H9 (cell line): ENCODE results near the gene PARP2. TPM values are rescaled to one million over a fixed set of nuclear protein-coding genes. Genes with fewer than 3 reads are reported as not detected.

Source experiments
- DNase-seq: peaks from one replicate; pipeline ENCODE4 v3.0.0-alpha.2; 2017
- H2AFZ ChIP-seq: one replicate; pipeline ENCODE4 v1.6.1; 2013; ENCODE audit warnings: mild to moderate bottlenecking, low read length, control low read depth, moderate library complexity
- H2AK5ac ChIP-seq: 2 replicates; pipeline ENCODE4 v1.6.1; 2013; ENCODE audit warnings: low read length, control low read depth, mixed read lengths; ENCODE audit not compliant: insufficient read length
- H2BK120ac ChIP-seq: one replicate; pipeline ENCODE4 v1.6.1; 2013; ENCODE audit warnings: low read depth, mild to moderate bottlenecking, low read length, control low read depth, inconsistent platforms; ENCODE audit not compliant: poor library complexity, severe bottlenecking
- H2BK12ac ChIP-seq: 2 replicates; pipeline ENCODE4 v1.6.1; 2013; ENCODE audit warnings: low read length, control low read depth, mixed read lengths, low read depth; ENCODE audit not compliant: insufficient read length
- H2BK15ac ChIP-seq: 2 replicates; pipeline ENCODE4 v1.6.1; 2013; ENCODE audit warnings: low read depth, low read length, control low read depth
- H2BK20ac ChIP-seq: one replicate; pipeline ENCODE4 v1.6.1; 2013; ENCODE audit warnings: low read depth, mild to moderate bottlenecking, low read length, control low read depth, inconsistent platforms; ENCODE audit not compliant: poor library complexity, severe bottlenecking
- H2BK5ac ChIP-seq: 2 replicates; pipeline ENCODE4 v1.6.1; 2013; ENCODE audit warnings: low read length, control low read depth, mixed read lengths; ENCODE audit not compliant: insufficient read length
- H3K14ac ChIP-seq: 2 replicates; pipeline ENCODE4 v1.6.1; 2013; ENCODE audit warnings: low read length, control low read depth; ENCODE audit not compliant: insufficient read depth
- H3K18ac ChIP-seq: 2 replicates; pipeline ENCODE4 v1.6.1; 2013; ENCODE audit warnings: low read depth, mild to moderate bottlenecking, mixed read lengths, low read length, control low read depth; ENCODE audit not compliant: insufficient read length
- H3K23ac ChIP-seq: 2 replicates; pipeline ENCODE4 v1.6.1; 2013; ENCODE audit warnings: low read length, control low read depth, mixed read lengths, low read depth; ENCODE audit not compliant: insufficient read length
- H3K23me2 ChIP-seq: 2 replicates; pipeline ENCODE4 v1.6.1; 2013; ENCODE audit warnings: low read depth, mild to moderate bottlenecking, mixed read lengths, low read length, control low read depth; ENCODE audit not compliant: insufficient read length, poor library complexity, severe bottlenecking
- H3K27ac ChIP-seq: 2 replicates; pipeline ENCODE4 v1.5.1; 2013; ENCODE audit warnings: low read length, control low read depth, mixed read lengths, low read depth; ENCODE audit not compliant: insufficient read length
- H3K27me3 ChIP-seq: 2 replicates; pipeline ENCODE4 v1.6.1; 2013; ENCODE audit warnings: low read length, control low read depth, inconsistent platforms; ENCODE audit not compliant: insufficient read depth
- H3K4ac ChIP-seq: 2 replicates; pipeline ENCODE4 v1.6.1; 2013; ENCODE audit warnings: low read depth, mild to moderate bottlenecking, control low read depth, inconsistent platforms, low read length, moderate library complexity
- H3K4me1 ChIP-seq: 2 replicates; pipeline ENCODE4 v1.6.1; 2013; ENCODE audit warnings: low read length, control low read depth, inconsistent platforms; ENCODE audit not compliant: insufficient read depth
- H3K4me2 ChIP-seq: 2 replicates; pipeline ENCODE4 v1.6.1; 2013; ENCODE audit warnings: low read length, control low read depth, mixed read lengths; ENCODE audit not compliant: insufficient read length, insufficient read depth
- H3K56ac ChIP-seq: 2 replicates; pipeline ENCODE4 v1.6.1; 2013; ENCODE audit warnings: low read depth, mild to moderate bottlenecking, mixed read lengths, low read length, control low read depth; ENCODE audit not compliant: insufficient read length
- H3K79me1 ChIP-seq: 2 replicates; pipeline ENCODE4 v1.6.1; 2013; ENCODE audit warnings: low read depth, mild to moderate bottlenecking, moderate library complexity, low read length, control low read depth, inconsistent platforms; ENCODE audit not compliant: insufficient read depth, poor library complexity, severe bottlenecking
- H3K79me2 ChIP-seq: 2 replicates; pipeline ENCODE4 v1.6.1; 2013; ENCODE audit warnings: low read length, control low read depth, inconsistent platforms; ENCODE audit not compliant: insufficient read depth
- H3K9ac ChIP-seq: 2 replicates; pipeline ENCODE4 v1.6.1; 2013; ENCODE audit warnings: low read length, control low read depth, mixed read lengths; ENCODE audit not compliant: insufficient read length; ENCODE audit errors: extremely low read depth
- H3K9me3 ChIP-seq: one replicate; pipeline ENCODE4 v1.6.1; 2013; ENCODE audit warnings: low read depth, low read length, inconsistent platforms; ENCODE audit not compliant: control insufficient read depth
- H3T11ph ChIP-seq: one replicate; pipeline ENCODE4 v1.6.1; 2013; ENCODE audit warnings: mild to moderate bottlenecking, low read length, control low read depth, inconsistent platforms
- H4K20me1 ChIP-seq: one replicate; pipeline ENCODE4 v1.6.1; 2013; ENCODE audit not compliant: control insufficient read depth, insufficient read length, insufficient read depth
- H4K5ac ChIP-seq: 2 replicates; pipeline ENCODE4 v1.6.1; 2013; ENCODE audit warnings: low read depth, mild to moderate bottlenecking, mixed read lengths, low read length, control low read depth; ENCODE audit not compliant: insufficient read length
- H4K8ac ChIP-seq: replicated peaks from 2 replicates; pipeline ENCODE4 v1.6.1; 2013; ENCODE audit warnings: low read length, control low read depth, mixed read lengths, low read depth; ENCODE audit not compliant: insufficient read length
- H4K91ac ChIP-seq: 2 replicates; pipeline ENCODE4 v1.6.1; 2013; ENCODE audit warnings: low read depth, mild to moderate bottlenecking, moderate library complexity, mixed read lengths, low read length, control low read depth; ENCODE audit not compliant: insufficient read length
- H3K27ac Mint-ChIP-seq, 3 experiments: 2 replicates in 2 of 3; 3 replicates in 1 of 3; pipeline ENCODE4 v1.8.0; 2020 to 2021; ENCODE audit warnings: mixed read lengths in 3 of 3, mild to moderate bottlenecking in 1 of 3, moderate library complexity in 1 of 3
- H3K27me3 Mint-ChIP-seq: 2 replicates; pipeline ENCODE4 v1.8.0; 2021; ENCODE audit warnings: low read depth, mild to moderate bottlenecking, moderate library complexity, mixed read lengths
- H3K36me3 Mint-ChIP-seq, 3 experiments: 2 replicates in 2 of 3; 3 replicates in 1 of 3; pipeline ENCODE4 v1.8.0; 2020 to 2021; ENCODE audit warnings: low read depth in 3 of 3, mixed read lengths in 3 of 3; ENCODE audit not compliant: insufficient read depth in 1 of 3
- H3K4me1 Mint-ChIP-seq, 2 experiments: 2 replicates each; pipeline ENCODE4 v1.8.0; 2020; ENCODE audit warnings: mixed read lengths in 2 of 2
- H3K4me3 Mint-ChIP-seq, 2 experiments: 2 replicates in 1 of 2; 3 replicates in 1 of 2; pipeline ENCODE4 v1.8.0; 2020 to 2021; ENCODE audit warnings: mild to moderate bottlenecking in 2 of 2, mixed read lengths in 2 of 2, moderate library complexity in 1 of 2
- H3K9me3 Mint-ChIP-seq, 2 experiments: 2 replicates in 1 of 2; 3 replicates in 1 of 2; pipeline ENCODE4 v1.8.0; 2020; ENCODE audit warnings: mild to moderate bottlenecking in 2 of 2, mixed read lengths in 2 of 2, moderate library complexity in 1 of 2
- CTCF ChIP-seq: fragments of 200-600 bp; sonication (generic); conservative IDR thresholded peaks from 3 replicates; pipeline ENCODE4 v1.8.0; 2021; ENCODE audit warnings: antibody characterized with exemption, mild to moderate bottlenecking
- WGBS: extraction: QIAGEN DNeasy Blood & Tissue Kit; methylation state at CpG from one replicate; pipeline ENCODE4 v1.1.7; 2013; ENCODE audit warnings: missing lambda C conversion rate, low lambda C conversion rate, mixed read lengths; ENCODE audit not compliant: insufficient read length; ENCODE audit errors: extremely low coverage; 5-methylcytosine and 5-hydroxymethylcytosine counted together
- total RNA-seq: library from RNA; stranded (reverse); gene quantifications from 2 replicates; pipeline ENCODE4 v1.2.1, GENCODE V29; 2021

The PARP2 gene
- total RNA-seq, 1 experiment from 2014 or later = 25.4 TPM

GRCh38 chr14:20383636-20384035 lies 40.2 kb downstream of the PARP2 start:
- H3K4me2 ChIP-seq = no peak overlapping the region
- H3K27me3 Mint-ChIP-seq = no peaks in the 10 kb centered on the region

More at GRCh38 chr14:20383636-20384035, 40.2 kb downstream of the PARP2 start:
- Mint-ChIP-seq H3K4me3 (no peak overlapping the region; a peak in 1 of 5 replicates), H3K4me1 (peaks cover 9% of the 10 kb centered on the region in 2 experiments; a peak in 3 of 4 replicates), H3K36me3 (peaks cover 29 to 85% (median 68%) of the 10 kb centered on the region in 3 experiments; a peak in 6 of 7 replicates), H3K27ac (no peak overlapping the region), H3K9me3 (no peaks in the 10 kb centered on the region; a peak in 1 of 5 replicates)
- no peak overlapping the region for H3K27ac ChIP-seq
- no peaks in the 10 kb centered on the region for H3K79me2 ChIP-seq
- H3K9me3 ChIP-seq = no peaks in the 10 kb centered on the region
- no peak overlapping the region for H3K9ac ChIP-seq
- H2BK12ac ChIP-seq = no peak overlapping the region
- no CpG with 5 or more reads among the region's 5 CpGs for WGBS
- no peaks in the 10 kb centered on the region for H3K27me3 ChIP-seq
- H2BK120ac ChIP-seq = no peak overlapping the region
- H3T11ph ChIP-seq = no peak overlapping the region
- H4K20me1 ChIP-seq = no peaks in the 10 kb centered on the region
- no peak overlapping the region for H2BK5ac ChIP-seq
- no peak for DNase-seq
- no peak overlapping the region for H2AK5ac ChIP-seq
- no peak overlapping the region for H3K23ac ChIP-seq
- H3K4ac ChIP-seq = no peak overlapping the region
- H4K91ac ChIP-seq = no peak overlapping the region
- no peak overlapping the region for H2BK20ac ChIP-seq
- no peak overlapping the region for H3K18ac ChIP-seq
- H3K4me1 ChIP-seq = no peaks in the 10 kb centered on the region
- H3K23me2 ChIP-seq = no peaks in the 10 kb centered on the region
- no peak overlapping the region for H4K8ac ChIP-seq
- H3K79me1 ChIP-seq = no peaks in the 10 kb centered on the region
- no peak overlapping the region for H3K56ac ChIP-seq
- H3K14ac ChIP-seq = no peak overlapping the region
- no peak overlapping the region for H2BK15ac ChIP-seq
- no peak overlapping the region for H2AFZ ChIP-seq
- no peak overlapping the region for H4K5ac ChIP-seq
- no peak for TF ChIP-seq CTCF
